Panc1 (cell line): ENCODE measurements around the gene LRRN3. TPM values are rescaled to one million over a fixed set of nuclear protein-coding genes. Genes with fewer than 3 reads are reported as not detected.

Source experiments
- ATAC-seq: fragments of 200-7000 bp; cut with Tn5 transposase; 2 replicates; pipeline ENCODE4 v1.9.1; 2020; ENCODE audit warnings: mild to moderate bottlenecking, moderate library complexity
- BruUV-seq: library from RNA; stranded (reverse); fragments of 400-500 nt; replicated peaks from 2 replicates; lab custom pipeline; 2021; lab: Mats Ljungman, UMichigan
- CTCF ChIA-PET: fragments of 300-600 bp; sonication (Branson Sonifier 250); formaldehyde crosslinking; loops from one replicate; lab custom pipeline; 2022; ENCODE audit warnings: antibody characterized with exemption; lab: Charles Lee
- POLR2A ChIA-PET: fragments of 300-600 bp; sonication (Branson Sonifier 250); formaldehyde crosslinking; loops from one replicate; lab custom pipeline; 2022; ENCODE audit warnings: antibody characterized with exemption; lab: Charles Lee
- DNase-seq: peaks from one replicate; pipeline ENCODE4 v3.0.0-alpha.2; 2010; ENCODE audit warnings: low read depth, low spot score
- H3K27ac ChIP-seq: 2 replicates; pipeline ENCODE4 v1.5.1; 2011; ENCODE audit warnings: mild to moderate bottlenecking, low read length, inconsistent platforms
- H3K27me3 ChIP-seq: fragments of 200-500 bp; sonication (Bioruptor generic); 2 replicates; pipeline ENCODE4 v1.6.0; 2014; ENCODE audit warnings: low read length, inconsistent platforms; ENCODE audit not compliant: control insufficient read depth, insufficient read depth
- H3K36me3 ChIP-seq: fragments of 200-500 bp; sonication (Bioruptor generic); 2 replicates; pipeline ENCODE4 v1.5.1; 2014; ENCODE audit warnings: inconsistent platforms, mild to moderate bottlenecking, low read length, moderate library complexity; ENCODE audit not compliant: control insufficient read depth, insufficient read depth
- H3K4me1 ChIP-seq: 2 replicates; pipeline ENCODE4 v1.5.1; 2011; ENCODE audit warnings: inconsistent platforms, mild to moderate bottlenecking, low read length, moderate library complexity; ENCODE audit not compliant: control insufficient read depth, insufficient read depth
- H3K4me3 ChIP-seq, 2 experiments: 2 replicates each; pipeline ENCODE4 v1.5.1; 2011 to 2012; ENCODE audit warnings: low read depth in 2 of 2, low read length in 2 of 2, mild to moderate bottlenecking in 2 of 2, inconsistent platforms in 1 of 2, moderate library complexity in 1 of 2
- H3K9me3 ChIP-seq: fragments of 200-500 bp; sonication (Bioruptor generic); 2 replicates; pipeline ENCODE4 v1.5.1; 2014; ENCODE audit warnings: low read depth, mild to moderate bottlenecking, inconsistent platforms, low read length, moderate library complexity; ENCODE audit not compliant: control insufficient read depth, insufficient read depth
- POLR2AphosphoS5 ChIP-seq: IDR thresholded peaks from 2 replicates; pipeline ENCODE4 v1.6.1; 2012; ENCODE audit warnings: mild to moderate bottlenecking, low read depth, low read length, moderate library complexity
- SIN3A ChIP-seq: IDR thresholded peaks from 2 replicates; pipeline ENCODE4 v1.6.1; 2012; ENCODE audit warnings: low read depth, mild to moderate bottlenecking, low read length, moderate library complexity, borderline replicate concordance; ENCODE audit not compliant: insufficient read depth
- TCF7L2 ChIP-seq: IDR thresholded peaks from 2 replicates; pipeline ENCODE4 v1.6.1; 2011; ENCODE audit warnings: mild to moderate bottlenecking, low read depth, low read length, inconsistent platforms
- in situ Hi-C: cut with HindIII; loops from 2 replicates; pipeline ENCODE4 v1.10.0; 2016; ENCODE audit warnings: low sequenced_read_pairs, low pct_unique_long_range_greater_than_20kb
- intact Hi-C: fragments of 100-400 bp; cut with micrococcal nuclease; formaldehyde crosslinking; loops from one replicate; pipeline ENCODE4 v1.10.0; 2022; ENCODE audit not compliant: unreplicated experiment
- total RNA-seq: library from RNA; stranded (reverse); gene quantifications from one replicate; pipeline ENCODE4 v1.2.1, GENCODE V29; 2021; ENCODE audit not compliant: unreplicated experiment
- TF ChIP-seq, protein P1 (sequence below), 2 experiments: IDR thresholded peaks; 2 replicates each; pipeline ENCODE4 v1.6.1; 2011 to 2012; ENCODE audit warnings: low read depth in 2 of 2, control low read depth in 1 of 2, low read length in 1 of 2, mild to moderate bottlenecking in 1 of 2, moderate library complexity in 1 of 2; ENCODE audit not compliant: insufficient read depth in 1 of 2
- TF ChIP-seq, protein P2 (sequence below): fragments of 450-650 bp; IDR thresholded peaks from 2 replicates; pipeline ENCODE4 v1.5.1; 2017; ENCODE audit warnings: mild to moderate bottlenecking

Gene LRRN3
- total RNA-seq, 1 experiment from 2014 or later = 0.15 TPM

- ChIA-PET CTCF (no interaction called here), POLR2A (no interaction called here)
- BruUV-seq = no TSS peak
- DNase-seq (no peak), ATAC-seq (no peak)
- Histone ChIP-seq H3K4me1 (no peaks in the 10 kb centered on the region), H3K27me3 (no peaks in the 10 kb centered on the region), H3K4me3 (no peak overlapping the region), H3K36me3 (no peaks in the 10 kb centered on the region), H3K9me3 (no peaks in the 10 kb centered on the region), H3K27ac (no peak overlapping the region)
- TF ChIP-seq, protein P1, sequence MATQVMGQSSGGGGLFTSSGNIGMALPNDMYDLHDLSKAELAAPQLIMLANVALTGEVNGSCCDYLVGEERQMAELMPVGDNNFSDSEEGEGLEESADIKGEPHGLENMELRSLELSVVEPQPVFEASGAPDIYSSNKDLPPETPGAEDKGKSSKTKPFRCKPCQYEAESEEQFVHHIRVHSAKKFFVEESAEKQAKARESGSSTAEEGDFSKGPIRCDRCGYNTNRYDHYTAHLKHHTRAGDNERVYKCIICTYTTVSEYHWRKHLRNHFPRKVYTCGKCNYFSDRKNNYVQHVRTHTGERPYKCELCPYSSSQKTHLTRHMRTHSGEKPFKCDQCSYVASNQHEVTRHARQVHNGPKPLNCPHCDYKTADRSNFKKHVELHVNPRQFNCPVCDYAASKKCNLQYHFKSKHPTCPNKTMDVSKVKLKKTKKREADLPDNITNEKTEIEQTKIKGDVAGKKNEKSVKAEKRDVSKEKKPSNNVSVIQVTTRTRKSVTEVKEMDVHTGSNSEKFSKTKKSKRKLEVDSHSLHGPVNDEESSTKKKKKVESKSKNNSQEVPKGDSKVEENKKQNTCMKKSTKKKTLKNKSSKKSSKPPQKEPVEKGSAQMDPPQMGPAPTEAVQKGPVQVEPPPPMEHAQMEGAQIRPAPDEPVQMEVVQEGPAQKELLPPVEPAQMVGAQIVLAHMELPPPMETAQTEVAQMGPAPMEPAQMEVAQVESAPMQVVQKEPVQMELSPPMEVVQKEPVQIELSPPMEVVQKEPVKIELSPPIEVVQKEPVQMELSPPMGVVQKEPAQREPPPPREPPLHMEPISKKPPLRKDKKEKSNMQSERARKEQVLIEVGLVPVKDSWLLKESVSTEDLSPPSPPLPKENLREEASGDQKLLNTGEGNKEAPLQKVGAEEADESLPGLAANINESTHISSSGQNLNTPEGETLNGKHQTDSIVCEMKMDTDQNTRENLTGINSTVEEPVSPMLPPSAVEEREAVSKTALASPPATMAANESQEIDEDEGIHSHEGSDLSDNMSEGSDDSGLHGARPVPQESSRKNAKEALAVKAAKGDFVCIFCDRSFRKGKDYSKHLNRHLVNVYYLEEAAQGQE (IDR thresholded peaks at IDR 0.05; ENCODE audit: insufficient read depth in 1 of 2, low read depth in 2 of 2, low read length in 1 of 2) = no peak
- no peak for TF ChIP-seq POLR2AphosphoS5
- no peak for TF ChIP-seq TCF7L2
- TF ChIP-seq SIN3A = no peak
- in situ Hi-C loops = no loop called here
- intact Hi-C loops = no loop called here
Observed at GRCh38 chr7:111080495-111081105, 10.3 kb upstream of the LRRN3 start.

- Histone ChIP-seq H3K36me3 (no peaks in the 10 kb centered on the region), H3K27ac (no peak overlapping the region), H3K27me3 (no peaks in the 10 kb centered on the region), H3K9me3 (no peaks in the 10 kb centered on the region), H3K4me3 (no peak overlapping the region), H3K4me1 (no peaks in the 10 kb centered on the region)
- POLR2A ChIA-PET = no interaction called here
- DNase-seq (no peak), ATAC-seq (no peak)
- TF ChIP-seq TCF7L2 (no peak), POLR2AphosphoS5 (no peak), SIN3A (no peak)
- TF ChIP-seq, protein P2, sequence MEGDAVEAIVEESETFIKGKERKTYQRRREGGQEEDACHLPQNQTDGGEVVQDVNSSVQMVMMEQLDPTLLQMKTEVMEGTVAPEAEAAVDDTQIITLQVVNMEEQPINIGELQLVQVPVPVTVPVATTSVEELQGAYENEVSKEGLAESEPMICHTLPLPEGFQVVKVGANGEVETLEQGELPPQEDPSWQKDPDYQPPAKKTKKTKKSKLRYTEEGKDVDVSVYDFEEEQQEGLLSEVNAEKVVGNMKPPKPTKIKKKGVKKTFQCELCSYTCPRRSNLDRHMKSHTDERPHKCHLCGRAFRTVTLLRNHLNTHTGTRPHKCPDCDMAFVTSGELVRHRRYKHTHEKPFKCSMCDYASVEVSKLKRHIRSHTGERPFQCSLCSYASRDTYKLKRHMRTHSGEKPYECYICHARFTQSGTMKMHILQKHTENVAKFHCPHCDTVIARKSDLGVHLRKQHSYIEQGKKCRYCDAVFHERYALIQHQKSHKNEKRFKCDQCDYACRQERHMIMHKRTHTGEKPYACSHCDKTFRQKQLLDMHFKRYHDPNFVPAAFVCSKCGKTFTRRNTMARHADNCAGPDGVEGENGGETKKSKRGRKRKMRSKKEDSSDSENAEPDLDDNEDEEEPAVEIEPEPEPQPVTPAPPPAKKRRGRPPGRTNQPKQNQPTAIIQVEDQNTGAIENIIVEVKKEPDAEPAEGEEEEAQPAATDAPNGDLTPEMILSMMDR = no peak
- TF ChIP-seq, protein P1 (IDR thresholded peaks at IDR 0.05; ENCODE audit: insufficient read depth in 1 of 2, low read depth in 2 of 2, low read length in 1 of 2) = no peak
- CTCF ChIA-PET = no interaction called here
- in situ Hi-C loops (no loop called here), intact Hi-C loops (no loop called here)
- no TSS peak for BruUV-seq
Observed at GRCh38 chr7:111081546-111082267, 9.2 kb upstream of the LRRN3 start.
